ENCODE data around the gene ADH1B. TPM values are rescaled to one million over a fixed set of nuclear protein-coding genes. Genes with fewer than 3 reads are reported as not detected.
"Not testable (repeated sequence)": the region's sequence is repeated elsewhere in the genome, so short reads cannot be mapped to it uniquely, and the experiment has no call there.

Gene ADH1B
- 223 TPM for total RNA-seq
- polyA plus RNA-seq (ENCODE audit: insufficient read depth, low read depth, low replicate concordance) = 38.6 TPM
- long read RNA-seq, donor 1, full-length matches to known transcripts = 3 of 3 reads
- long read RNA-seq, donor 1, partial matches to known transcripts = 0 of 3 reads
- long read RNA-seq, donor 1, other reads (novel, unspliced or antisense) = 0 of 3 reads
- long read RNA-seq, donor 2, full-length matches to known transcripts = 8 of 8 reads
- long read RNA-seq, donor 2, partial matches to known transcripts = 0 of 8 reads
- long read RNA-seq, donor 2, other reads (novel, unspliced or antisense) = 0 of 8 reads
- long read RNA-seq, donor 3, full-length matches to known transcripts = 4 of 4 reads
- long read RNA-seq, donor 3, partial matches to known transcripts = 0 of 4 reads
- long read RNA-seq, donor 3, other reads (novel, unspliced or antisense) = 0 of 4 reads
- long read RNA-seq, donor 4, full-length matches to known transcripts = 6 of 6 reads
- long read RNA-seq, donor 4, partial matches to known transcripts = 0 of 6 reads
- long read RNA-seq, donor 4, other reads (novel, unspliced or antisense) = 0 of 6 reads
- long read RNA-seq, donor 5, full-length matches to known transcripts = 1 of 1 reads
- long read RNA-seq, donor 5, partial matches to known transcripts = 0 of 1 reads
- long read RNA-seq, donor 5, other reads (novel, unspliced or antisense) = 0 of 1 reads
- long read RNA-seq, donor 6, full-length matches to known transcripts = 4 of 13 reads
- long read RNA-seq, donor 6, partial matches to known transcripts = 9 of 13 reads
- long read RNA-seq, donor 6, other reads (novel, unspliced or antisense) = 0 of 13 reads
- long read RNA-seq, donor 7, full-length matches to known transcripts = 95 of 116 reads
- long read RNA-seq, donor 7, partial matches to known transcripts = 9 of 116 reads
- long read RNA-seq, donor 7, other reads (novel, unspliced or antisense) = 12 of 116 reads
- long read RNA-seq, donor 8, full-length matches to known transcripts = 8 of 8 reads
- long read RNA-seq, donor 8, partial matches to known transcripts = 0 of 8 reads
- long read RNA-seq, donor 8, other reads (novel, unspliced or antisense) = 0 of 8 reads
- long read RNA-seq, donor 9, full-length matches to known transcripts = 2 of 2 reads
- long read RNA-seq, donor 9, partial matches to known transcripts = 0 of 2 reads
- long read RNA-seq, donor 9, other reads (novel, unspliced or antisense) = 0 of 2 reads
- long read RNA-seq, donor 10, full-length matches to known transcripts = 1 of 1 reads
- long read RNA-seq, donor 10, partial matches to known transcripts = 0 of 1 reads
- long read RNA-seq, donor 10, other reads (novel, unspliced or antisense) = 0 of 1 reads

GRCh38 chr4:99321241-99322191 is at the start of gene ADH1B:
Gene ADH1B, minus strand, starts transcription at chr4:99321401. Its CDS starts 70 bp downstream, at chr4:99321331.
- DNase-seq (peak in 2 of 5 donors; percentile 5 to 34), FAIRE-seq (no peak)
- intact Hi-C loops (cut with DNase I) = no loop called here
- no peaks in the 10 kb centered on the region for H3K4me1 ChIP-seq (ENCODE audit: control insufficient read depth in 2 of 3, insufficient read depth in 2 of 3, low read depth in 1 of 3, low read length in 3 of 3)
- H3K27ac ChIP-seq (ENCODE audit: low read depth in 2 of 2, low read length in 2 of 2) = no peak within 1 kb of the TSS
- no peaks in the 10 kb centered on the region for H3K9me3 ChIP-seq (ENCODE audit: control insufficient read depth in 2 of 3, insufficient read depth in 1 of 3, low read length in 3 of 3)
- no peaks in the 10 kb centered on the region for H3K27me3 ChIP-seq (ENCODE audit: control insufficient read depth, insufficient read depth, low read length)
- no peak for TF ChIP-seq CTCF (IDR thresholded peaks at IDR 0.05; ENCODE audit: borderline replicate concordance, extremely low read depth, insufficient read depth)
- H3K9ac ChIP-seq (ENCODE audit: low read length in 3 of 3) = no peak within 1 kb of the TSS
- H3K4me3 ChIP-seq (ENCODE audit: low read length in 3 of 3) = peak within 1 kb of the TSS; percentile 18 to 39 (median 21)
- H3K36me3 ChIP-seq (ENCODE audit: control insufficient read depth in 2 of 3, insufficient read depth in 3 of 3, low read length in 3 of 3) = no peaks in the 10 kb centered on the region

- H3K36me3 ChIP-seq (ENCODE audit: control insufficient read depth in 2 of 3, insufficient read depth in 3 of 3, low read length in 3 of 3); H3K9ac ChIP-seq (ENCODE audit: low read length in 3 of 3); FAIRE-seq; H3K4me1 ChIP-seq (ENCODE audit: control insufficient read depth in 2 of 3, insufficient read depth in 2 of 3, low read depth in 1 of 3, low read length in 3 of 3); intact Hi-C loops (cut with DNase I); H3K27me3 ChIP-seq (ENCODE audit: control insufficient read depth, insufficient read depth, low read length); H3K27ac ChIP-seq (ENCODE audit: low read depth in 2 of 2, low read length in 2 of 2); H3K4me3 ChIP-seq (ENCODE audit: low read length in 3 of 3): not testable (repeated sequence)
- DNase-seq = peak in 2 of 5 donors; percentile 9 to 23
- H3K9me3 ChIP-seq (ENCODE audit: control insufficient read depth in 2 of 3, insufficient read depth in 1 of 3, low read length in 3 of 3) = peaks cover 0 to 11% (median 0%) of the 10 kb centered on the region in 3 donors
Observed at GRCh38 chr4:99367817-99368216, 46.6 kb upstream of the ADH1B start.

GRCh38 chr4:99366491-99366890 is 45.3 kb upstream of the ADH1B start:
- FAIRE-seq (no peak), DNase-seq (no peak)
- no peak overlapping the region for H3K27ac ChIP-seq (ENCODE audit: low read depth in 2 of 2, low read length in 2 of 2)
- intact Hi-C loops (cut with DNase I) = no loop called here
- H3K4me3 ChIP-seq (ENCODE audit: low read length in 3 of 3) = no peak overlapping the region
- peaks cover 2 to 5% (median 3%) of the 10 kb centered on the region in 3 donors for H3K4me1 ChIP-seq (ENCODE audit: control insufficient read depth in 2 of 3, insufficient read depth in 2 of 3, low read depth in 1 of 3, low read length in 3 of 3)
- peaks cover 0 to under 1% (median 0%) of the 10 kb centered on the region in 3 donors for H3K9me3 ChIP-seq (ENCODE audit: control insufficient read depth in 2 of 3, insufficient read depth in 1 of 3, low read length in 3 of 3)
- no peak for TF ChIP-seq CTCF (IDR thresholded peaks at IDR 0.05; ENCODE audit: borderline replicate concordance, extremely low read depth, insufficient read depth)
- H3K9ac ChIP-seq (ENCODE audit: low read length in 3 of 3) = no peak overlapping the region
- H3K27me3 ChIP-seq (ENCODE audit: control insufficient read depth, insufficient read depth, low read length) = no peaks in the 10 kb centered on the region
- H3K36me3 ChIP-seq (ENCODE audit: control insufficient read depth in 2 of 3, insufficient read depth in 3 of 3, low read length in 3 of 3) = no peaks in the 10 kb centered on the region

Data from kidney (tissue), 22 donors.